ENCODE measurements around the gene VWA5B1. TPM values are rescaled to one million over a fixed set of nuclear protein-coding genes. Genes with fewer than 3 reads are reported as not detected.

The VWA5B1 gene
- total and polyA plus RNA-seq, 10 of the 15 experiments (the other 5 are each of a cell fraction or from before 2014, with no cell fraction given) = under 0.01 to 0.05 (median 0.01) TPM; not detected in 7

- TF ChIP-seq, protein P1, sequence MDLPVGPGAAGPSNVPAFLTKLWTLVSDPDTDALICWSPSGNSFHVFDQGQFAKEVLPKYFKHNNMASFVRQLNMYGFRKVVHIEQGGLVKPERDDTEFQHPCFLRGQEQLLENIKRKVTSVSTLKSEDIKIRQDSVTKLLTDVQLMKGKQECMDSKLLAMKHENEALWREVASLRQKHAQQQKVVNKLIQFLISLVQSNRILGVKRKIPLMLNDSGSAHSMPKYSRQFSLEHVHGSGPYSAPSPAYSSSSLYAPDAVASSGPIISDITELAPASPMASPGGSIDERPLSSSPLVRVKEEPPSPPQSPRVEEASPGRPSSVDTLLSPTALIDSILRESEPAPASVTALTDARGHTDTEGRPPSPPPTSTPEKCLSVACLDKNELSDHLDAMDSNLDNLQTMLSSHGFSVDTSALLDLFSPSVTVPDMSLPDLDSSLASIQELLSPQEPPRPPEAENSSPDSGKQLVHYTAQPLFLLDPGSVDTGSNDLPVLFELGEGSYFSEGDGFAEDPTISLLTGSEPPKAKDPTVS (IDR thresholded peaks at IDR 0.05; ENCODE audit: low read depth, low read length) = no peak
- TF ChIP-seq, protein P2, sequence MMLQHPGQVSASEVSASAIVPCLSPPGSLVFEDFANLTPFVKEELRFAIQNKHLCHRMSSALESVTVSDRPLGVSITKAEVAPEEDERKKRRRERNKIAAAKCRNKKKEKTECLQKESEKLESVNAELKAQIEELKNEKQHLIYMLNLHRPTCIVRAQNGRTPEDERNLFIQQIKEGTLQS (IDR thresholded peaks at IDR 0.05; ENCODE audit: borderline replicate concordance, extremely low read depth, low read depth, low read length) = no peak
Observed at GRCh38 chr1:20337581-20337980, 46.9 kb downstream of the VWA5B1 start (continued).

GRCh38 chr1:20339811-20340457 is 49.3 kb downstream of the VWA5B1 start:
- TF ChIP-seq MEF2B (IDR thresholded peaks at IDR 0.05; ENCODE audit: partially characterized antibody, poor library complexity, severe bottlenecking) = no peak
- TF ChIP-seq BMI1 (IDR thresholded peaks at IDR 0.05; ENCODE audit: borderline replicate concordance) = 0 out of 2 replicates have a peak, but pooled peaks have one; percentile 38
- ATAC-seq (no peak), DNase-seq (ENCODE audit: low read depth, low spot score) (no peak), FAIRE-seq (no peak)
- Histone ChIP-seq H3K4me3 (no peak overlapping the region), H3K36me3 (ENCODE audit: control insufficient read depth in 2 of 2, insufficient read depth in 2 of 2, low read length in 1 of 2) (no peaks in the 10 kb centered on the region), H4K20me1 (ENCODE audit: control insufficient read depth, insufficient read depth) (no peaks in the 10 kb centered on the region), H3K9ac (ENCODE audit: control insufficient read depth, insufficient read depth, low read length) (no peak overlapping the region), H3K27me3 (replicated peaks in 1 of 2; ENCODE audit: control insufficient read depth in 2 of 2, insufficient read depth in 2 of 2, low read length in 1 of 2) (no peaks in the 10 kb centered on the region; a peak in 1 of 4 replicates), H3K27ac (ENCODE audit: control insufficient read depth, insufficient read depth) (no peak overlapping the region), H3K9me3 (replicated peaks; ENCODE audit: control insufficient read depth, insufficient read depth, low read length) (no peaks in the 10 kb centered on the region), H3K4me1 (ENCODE audit: control insufficient read depth, insufficient read depth, low read length) (no peaks in the 10 kb centered on the region), H3K4me2 (ENCODE audit: control insufficient read depth, insufficient read depth) (no peak overlapping the region), H3K79me2 (ENCODE audit: control insufficient read depth, insufficient read depth, low read length) (no peaks in the 10 kb centered on the region), H2AFZ (ENCODE audit: control insufficient read depth, low read depth, low read length) (no peak overlapping the region)
- SMC1A ChIA-PET (ENCODE audit: uncharacterized antibody, unreplicated experiment) = no interaction called here
- RAD21 ChIA-PET (ENCODE audit: unreplicated experiment) = no interaction called here
- POLR2A ChIA-PET = interaction anchor here (0.6 kb wide), 1 partner anchor 412 kb away, joined by 3 read pairs; no protein-coding TSS in a partner anchor
- no TSS peak for BruUV-seq (replicated peaks)
- CTCF ChIA-PET = no interaction called here
- intact Hi-C loops (cut with micrococcal nuclease; ENCODE audit: unreplicated experiment) = no loop called here
- in situ Hi-C loops (cut with MboI) = no loop called here
- WGBS (ENCODE audit: insufficient coverage, insufficient replicate concordance, low lambda C conversion rate, missing lambda C conversion rate) = 47% methylated on average over 9 of the region's 9 CpGs
